Fibroblast of peridontal ligament (primary cell): Measurements from ENCODE around the gene MPZL3.

Experiments used
- DNase-seq: peaks from one replicate; pipeline ENCODE4 v3.0.0-alpha.2; 2010; ENCODE audit errors: extremely low read depth

Gene MPZL3

DNA sequence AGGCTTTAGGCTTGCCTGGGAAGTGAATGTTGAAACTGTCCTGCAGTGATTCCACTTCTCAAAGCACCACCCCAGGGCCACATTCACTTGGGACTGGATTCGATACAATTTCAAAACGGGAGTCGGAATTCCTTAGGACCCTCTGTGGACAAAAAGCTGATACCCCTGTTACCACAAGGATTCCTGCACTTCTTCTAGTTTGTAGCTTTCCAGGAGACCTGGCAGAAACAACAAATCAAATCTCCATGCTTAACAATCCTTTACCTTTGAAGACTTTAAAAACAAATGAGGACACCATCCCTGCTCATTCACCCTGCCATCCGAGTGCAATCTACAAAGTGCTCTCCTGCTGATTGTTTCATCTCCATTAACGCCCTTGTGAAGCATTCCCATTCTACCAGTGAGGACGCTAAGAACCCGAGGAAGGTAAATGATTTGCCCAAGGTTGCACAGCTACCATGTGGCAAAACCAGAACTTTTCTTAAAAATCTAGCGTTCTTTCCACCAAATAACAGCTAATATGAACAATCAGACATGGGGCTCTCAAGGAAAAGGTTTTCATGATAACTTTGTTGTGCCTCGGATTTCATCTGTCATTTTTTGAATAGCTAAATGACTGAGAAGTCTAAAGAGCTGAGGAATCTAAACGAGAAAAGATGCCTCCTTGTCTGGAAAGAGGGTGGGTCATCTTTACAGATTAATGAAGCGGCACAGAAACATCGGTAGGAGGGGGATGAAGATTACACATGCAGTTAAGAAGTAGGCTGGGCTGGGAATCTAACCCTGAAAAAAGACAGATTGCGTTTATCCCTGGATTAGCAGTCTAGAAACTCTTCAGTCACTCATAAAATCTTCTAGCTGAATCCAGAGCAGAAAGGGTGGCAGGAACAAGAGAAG lies 12.7 kb upstream of the MPZL3 start:
- DNase-seq, result no peak

DNA sequence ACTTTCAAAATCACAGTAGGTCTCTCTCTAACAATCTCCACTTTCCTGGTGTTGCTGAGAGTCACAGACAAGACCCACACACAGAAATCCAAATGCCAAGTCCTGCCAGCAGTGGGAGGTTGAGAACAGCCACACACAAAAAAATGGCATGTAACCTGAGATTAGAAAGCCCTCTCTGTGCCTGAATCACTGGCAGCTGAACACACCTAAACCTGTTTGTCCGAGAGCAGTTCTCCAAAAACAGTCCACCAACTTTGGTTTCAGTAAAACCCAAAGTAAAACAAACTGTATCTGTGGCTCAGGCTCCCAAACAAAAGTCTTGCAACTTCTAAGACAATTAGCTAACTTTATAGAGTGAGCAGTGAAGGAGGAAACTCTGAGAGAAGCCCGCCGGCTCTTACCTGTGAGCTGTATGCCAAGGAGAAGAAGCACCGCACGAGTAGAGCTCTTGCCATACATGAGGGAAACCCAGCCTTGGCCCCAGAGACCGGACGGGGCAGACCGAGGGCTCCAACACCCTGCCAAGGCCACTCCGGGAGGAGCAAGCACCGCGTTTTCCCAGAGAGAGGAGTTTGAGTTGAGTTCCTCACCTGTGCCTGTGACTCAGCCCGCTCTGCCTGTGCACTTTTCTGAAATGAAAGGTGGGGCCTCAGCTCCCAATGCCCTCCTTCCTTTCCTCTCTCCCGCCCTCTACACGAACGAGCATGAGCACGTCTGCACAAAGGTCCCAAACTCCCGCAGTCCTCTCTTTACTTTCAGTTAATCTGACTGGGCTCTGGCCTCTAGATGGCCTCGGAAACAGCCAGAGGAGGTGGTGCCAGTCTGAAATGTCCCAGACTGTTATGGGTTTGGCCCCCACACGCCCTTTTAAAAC lies 11.8 kb upstream of the MPZL3 start, which contains the start of gene MPZL2:
Gene MPZL2, minus strand, starts transcription at position 603 of the 874 bp plus-strand sequence. Its CDS starts 144 bp downstream, at position 459.
- DNase-seq, result no peak

DNA sequence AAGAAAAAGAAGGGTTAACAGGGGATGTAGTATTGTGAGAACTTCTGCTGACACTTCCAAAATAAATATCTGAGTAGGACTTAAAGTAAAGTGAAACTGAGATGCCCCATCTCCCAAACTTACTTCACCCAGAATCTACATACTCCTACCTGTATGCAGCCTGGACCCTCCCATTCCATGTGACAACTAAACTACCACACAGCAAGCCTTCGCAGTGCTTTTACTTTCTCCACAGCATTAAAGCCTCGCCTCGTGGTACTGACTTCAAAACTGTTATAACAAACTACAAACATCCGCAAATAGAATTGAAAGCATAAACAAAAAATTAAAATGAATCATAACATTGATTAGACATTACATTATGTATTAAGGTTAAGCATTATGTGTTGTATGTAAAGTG lies 10.9 kb upstream of the MPZL3 start:
- no peak for DNase-seq

DNA sequence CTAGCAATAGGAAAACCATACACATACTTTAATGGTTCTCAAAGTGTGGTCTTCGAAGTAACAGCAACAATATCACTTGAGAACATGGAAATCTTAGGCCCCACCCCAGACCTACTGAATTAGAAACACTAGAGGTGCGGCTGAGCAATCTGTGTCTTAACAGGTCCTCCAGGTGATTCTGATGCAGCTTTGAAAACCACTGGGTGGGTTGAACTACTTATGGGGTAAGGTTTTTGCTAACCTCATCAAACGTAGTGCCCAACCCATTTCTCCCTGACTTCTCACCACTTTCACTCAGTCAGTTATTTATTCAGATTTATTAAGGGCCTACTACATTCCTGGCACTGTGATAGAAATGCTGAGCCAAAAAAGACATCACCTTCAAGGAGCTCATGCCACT lies 8.2 kb upstream of the MPZL3 start:
- DNase-seq, result no peak

DNA sequence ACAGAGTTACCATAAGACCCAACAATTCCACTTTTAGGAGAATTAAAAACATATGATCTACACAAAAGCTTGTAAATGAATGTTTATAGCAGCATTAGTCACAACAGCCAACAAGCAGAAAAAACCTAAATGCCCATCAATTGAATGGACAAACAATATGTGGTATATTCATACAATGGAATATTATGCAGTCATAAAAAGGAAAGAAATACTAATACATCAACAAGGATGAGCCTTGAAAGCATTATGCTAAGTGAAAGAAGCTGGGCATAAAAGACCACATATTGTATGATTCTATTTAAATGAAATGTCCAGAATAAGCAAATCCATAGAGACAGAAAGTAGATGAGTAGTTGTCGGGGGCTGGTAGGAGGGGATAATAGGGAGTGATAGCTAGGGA lies 7.0 kb upstream of the MPZL3 start:
- DNase-seq, result no peak

DNA sequence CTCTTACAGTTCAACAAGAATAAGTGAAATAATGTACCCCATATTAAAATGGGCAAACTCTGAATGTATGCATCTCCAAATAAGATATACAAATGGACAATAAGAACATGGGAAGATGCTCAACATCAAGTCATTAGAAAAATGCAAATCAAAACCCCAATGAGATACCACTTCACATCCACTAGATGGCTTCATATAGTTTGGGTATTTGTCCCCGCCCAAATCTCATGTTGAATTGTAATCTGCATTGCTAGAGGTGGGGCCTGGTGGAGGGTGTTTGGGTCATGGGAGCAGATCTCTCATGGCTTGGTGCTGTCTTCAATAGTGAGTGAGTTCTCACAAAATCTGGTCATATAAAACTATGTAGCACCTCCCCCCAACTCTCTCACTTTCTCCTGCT lies 6.2 kb upstream of the MPZL3 start:
- DNase-seq, result no peak

DNA sequence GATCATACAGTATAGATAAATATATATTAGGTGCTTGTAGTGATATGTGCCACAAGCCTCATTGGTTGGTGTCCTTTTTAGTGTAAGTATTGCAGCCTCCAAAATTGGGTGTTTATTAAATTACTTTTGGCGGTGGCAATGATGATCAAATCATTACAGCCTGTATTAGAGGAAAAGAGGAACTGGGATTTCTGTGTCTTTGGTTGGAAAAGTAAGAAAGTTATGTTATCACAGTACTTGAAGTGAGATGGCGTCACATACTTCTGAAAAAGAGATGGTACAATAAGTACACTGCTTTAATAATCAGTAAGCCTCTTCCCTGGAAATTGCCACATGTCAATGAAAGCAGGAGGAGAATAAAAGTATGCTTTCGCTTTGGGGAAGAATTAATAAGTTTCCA lies 523 bp upstream of the MPZL3 start:
- DNase-seq, result no peak

DNA sequence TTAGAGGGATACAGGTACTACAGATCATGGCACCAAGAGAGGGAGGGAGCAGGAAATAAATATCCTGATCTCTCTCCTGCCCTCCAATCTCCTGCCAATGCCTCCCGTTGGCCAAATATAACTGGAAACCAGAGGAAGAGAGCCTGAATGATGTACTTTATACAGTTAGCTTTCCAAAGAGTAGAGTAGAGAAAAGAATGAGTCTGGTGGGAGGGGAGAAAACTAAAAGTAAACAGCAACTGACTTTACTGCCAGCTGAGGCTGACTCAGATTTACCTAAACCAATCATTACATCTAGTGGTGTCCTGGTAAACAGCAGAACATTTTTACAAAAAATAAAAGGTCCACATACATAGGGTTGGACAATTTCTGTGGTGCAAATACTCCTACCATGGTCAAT lies 5.1 kb downstream of the MPZL3 start:
- no peak for DNase-seq

DNA sequence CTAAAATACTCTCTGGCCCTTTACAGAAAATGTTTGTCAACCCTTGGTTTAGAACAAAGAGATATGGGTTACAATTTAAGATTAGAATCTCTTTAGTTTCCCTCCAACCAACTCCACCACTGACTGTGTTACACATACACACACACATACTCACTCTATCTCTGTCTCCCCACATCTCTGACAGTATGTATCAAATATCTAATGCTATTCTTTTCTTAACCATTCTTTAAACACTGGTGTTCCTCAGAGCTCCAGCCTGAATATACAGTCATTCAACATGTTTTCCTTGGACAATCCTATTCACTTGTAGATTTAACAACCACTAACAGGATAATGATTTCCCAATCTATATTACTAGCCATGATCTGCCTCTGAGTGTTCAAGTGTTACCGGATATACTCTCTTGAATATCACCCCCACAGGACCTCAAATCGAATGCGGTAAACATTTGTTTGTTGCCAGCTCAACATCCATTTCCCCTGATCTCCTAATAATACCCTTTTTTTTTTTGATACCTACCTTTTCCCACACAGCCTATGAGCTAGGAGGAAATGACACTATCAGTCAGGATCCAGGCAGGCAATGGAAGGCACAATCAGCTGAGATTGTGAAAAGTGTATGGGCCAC lies 6.1 kb downstream of the MPZL3 start:
- no peak for DNase-seq

GRCh38 chr11:118243993-118244762 lies 8.0 kb downstream of the MPZL3 start:
- no peak for DNase-seq

- DNase-seq, result no peak
Observed at GRCh38 chr11:118243161-118243560, 9.0 kb downstream of the MPZL3 start.

GRCh38 chr11:118241764-118242098 lies 10.4 kb downstream of the MPZL3 start:
- DNase-seq, result no peak

GRCh38 chr11:118240999-118241763 lies 11.0 kb downstream of the MPZL3 start:
- no peak for DNase-seq

- DNase-seq, result no peak
Observed at GRCh38 chr11:118239509-118240205, 12.5 kb downstream of the MPZL3 start.

GRCh38 chr11:118238929-118239328 lies 13.2 kb downstream of the MPZL3 start:
- DNase-seq, result no peak

GRCh38 chr11:118238421-118238820 lies 13.7 kb downstream of the MPZL3 start:
- DNase-seq, result no peak

- no peak for DNase-seq
Observed at GRCh38 chr11:118236170-118236569, 16.0 kb downstream of the MPZL3 start.

- no peak for DNase-seq
Observed at GRCh38 chr11:118234833-118235232, 17.3 kb downstream of the MPZL3 start.

- DNase-seq, result no peak
Observed at GRCh38 chr11:118233850-118234249, 18.3 kb downstream of the MPZL3 start.

- no peak for DNase-seq
Observed at GRCh38 chr11:118233377-118233776, 18.8 kb downstream of the MPZL3 start.
